NCI-H2171 treated with DMSO at 0.1 percent for 48 hours (cell line): ENCODE data around the gene GTPBP1.

Experiments
- DNase-seq: peaks from one replicate; lab custom pipeline; 2025; lab: John Stamatoyannopoulos, UW

GTPBP1 gene

GRCh38 chr22:38705235-38706100 lies at the start of gene GTPBP1:
Gene GTPBP1, plus strand, starts transcription at chr22:38705944. Its CDS starts 12 bp downstream, at chr22:38705956.
- peak; percentile 100 for DNase-seq

- peak; percentile 92 for DNase-seq
Observed at GRCh38 chr22:38656256-38657044, 49.3 kb upstream of the GTPBP1 start, which contains the start of the genes CBY1 and FAM227A. Gene CBY1, plus strand, starts transcription at chr22:38656638. Its CDS starts 11,417 bp downstream, at chr22:38668055. Gene FAM227A, minus strand, starts transcription at chr22:38656392. Its CDS starts 6,224 bp downstream, at chr22:38650168.

GRCh38 chr22:38657045-38657909 lies 48.5 kb upstream of the GTPBP1 start:
- no peak for DNase-seq

- DNase-seq = no peak
Observed at GRCh38 chr22:38674888-38675287, 30.9 kb upstream of the GTPBP1 start.

- no peak for DNase-seq
Observed at GRCh38 chr22:38675833-38676232, 29.9 kb upstream of the GTPBP1 start.

GRCh38 chr22:38681582-38682335 lies 24.0 kb upstream of the GTPBP1 start, which contains the start of gene TOMM22:
Gene TOMM22, plus strand, starts transcription at chr22:38681957. Its CDS starts 22 bp downstream, at chr22:38681979.
- DNase-seq = peak; percentile 88

- no peak for DNase-seq
Observed at GRCh38 chr22:38684895-38685294, 20.8 kb upstream of the GTPBP1 start.

- no peak for DNase-seq
Observed at GRCh38 chr22:38685761-38686160, 20.0 kb upstream of the GTPBP1 start.

- no peak for DNase-seq
Observed at GRCh38 chr22:38689651-38690050, 16.1 kb upstream of the GTPBP1 start.

- DNase-seq = no peak
Observed at GRCh38 chr22:38694049-38694448, 11.7 kb upstream of the GTPBP1 start.

GRCh38 chr22:38694940-38695339 lies 10.8 kb upstream of the GTPBP1 start:
- DNase-seq = no peak

GRCh38 chr22:38696606-38697424 lies 8.9 kb upstream of the GTPBP1 start:
- no peak for DNase-seq

GRCh38 chr22:38697425-38698089 lies 8.2 kb upstream of the GTPBP1 start:
- no peak for DNase-seq

GRCh38 chr22:38698407-38699094 lies 7.2 kb upstream of the GTPBP1 start:
- DNase-seq = no peak

- no peak for DNase-seq
Observed at GRCh38 chr22:38699143-38699542, 6.6 kb upstream of the GTPBP1 start.

GRCh38 chr22:38699784-38700183 lies 6.0 kb upstream of the GTPBP1 start:
- DNase-seq = no peak

GRCh38 chr22:38700270-38700788 lies 5.4 kb upstream of the GTPBP1 start:
- peak; percentile 13 for DNase-seq

GRCh38 chr22:38700789-38701628 lies 4.7 kb upstream of the GTPBP1 start, which contains the start of gene JOSD1:
Gene JOSD1, minus strand, starts transcription at chr22:38700943. Its CDS starts 956 bp downstream, at chr22:38699987.
- peak; percentile 88 for DNase-seq
